H9 (cell line): Measurements from ENCODE around the gene VRK2. TPM values are rescaled to one million over a fixed set of nuclear protein-coding genes. Genes with fewer than 3 reads are reported as not detected.
A peak's percentile ranks its signal among the peaks of the same experiment; 100 is the strongest.

ENCODE experiments used
- DNase-seq: peaks from one replicate; pipeline ENCODE4 v3.0.0-alpha.2; 2017
- H2AFZ ChIP-seq: one replicate; pipeline ENCODE4 v1.6.1; 2013; ENCODE audit warnings: mild to moderate bottlenecking, low read length, control low read depth, moderate library complexity
- H2AK5ac ChIP-seq: 2 replicates; pipeline ENCODE4 v1.6.1; 2013; ENCODE audit warnings: low read length, control low read depth, mixed read lengths; ENCODE audit not compliant: insufficient read length
- H2BK120ac ChIP-seq: one replicate; pipeline ENCODE4 v1.6.1; 2013; ENCODE audit warnings: low read depth, mild to moderate bottlenecking, low read length, control low read depth, inconsistent platforms; ENCODE audit not compliant: poor library complexity, severe bottlenecking
- H2BK12ac ChIP-seq: 2 replicates; pipeline ENCODE4 v1.6.1; 2013; ENCODE audit warnings: low read length, control low read depth, mixed read lengths, low read depth; ENCODE audit not compliant: insufficient read length
- H2BK15ac ChIP-seq: 2 replicates; pipeline ENCODE4 v1.6.1; 2013; ENCODE audit warnings: low read depth, low read length, control low read depth
- H2BK20ac ChIP-seq: one replicate; pipeline ENCODE4 v1.6.1; 2013; ENCODE audit warnings: low read depth, mild to moderate bottlenecking, low read length, control low read depth, inconsistent platforms; ENCODE audit not compliant: poor library complexity, severe bottlenecking
- H2BK5ac ChIP-seq: 2 replicates; pipeline ENCODE4 v1.6.1; 2013; ENCODE audit warnings: low read length, control low read depth, mixed read lengths; ENCODE audit not compliant: insufficient read length
- H3K14ac ChIP-seq: 2 replicates; pipeline ENCODE4 v1.6.1; 2013; ENCODE audit warnings: low read length, control low read depth; ENCODE audit not compliant: insufficient read depth
- H3K18ac ChIP-seq: 2 replicates; pipeline ENCODE4 v1.6.1; 2013; ENCODE audit warnings: low read depth, mild to moderate bottlenecking, mixed read lengths, low read length, control low read depth; ENCODE audit not compliant: insufficient read length
- H3K23ac ChIP-seq: 2 replicates; pipeline ENCODE4 v1.6.1; 2013; ENCODE audit warnings: low read length, control low read depth, mixed read lengths, low read depth; ENCODE audit not compliant: insufficient read length
- H3K23me2 ChIP-seq: 2 replicates; pipeline ENCODE4 v1.6.1; 2013; ENCODE audit warnings: low read depth, mild to moderate bottlenecking, mixed read lengths, low read length, control low read depth; ENCODE audit not compliant: insufficient read length, poor library complexity, severe bottlenecking
- H3K27ac ChIP-seq: 2 replicates; pipeline ENCODE4 v1.5.1; 2013; ENCODE audit warnings: low read length, control low read depth, mixed read lengths, low read depth; ENCODE audit not compliant: insufficient read length
- H3K27me3 ChIP-seq: 2 replicates; pipeline ENCODE4 v1.6.1; 2013; ENCODE audit warnings: low read length, control low read depth, inconsistent platforms; ENCODE audit not compliant: insufficient read depth
- H3K4ac ChIP-seq: 2 replicates; pipeline ENCODE4 v1.6.1; 2013; ENCODE audit warnings: low read depth, mild to moderate bottlenecking, control low read depth, inconsistent platforms, low read length, moderate library complexity
- H3K4me1 ChIP-seq: 2 replicates; pipeline ENCODE4 v1.6.1; 2013; ENCODE audit warnings: low read length, control low read depth, inconsistent platforms; ENCODE audit not compliant: insufficient read depth
- H3K4me2 ChIP-seq: 2 replicates; pipeline ENCODE4 v1.6.1; 2013; ENCODE audit warnings: low read length, control low read depth, mixed read lengths; ENCODE audit not compliant: insufficient read length, insufficient read depth
- H3K56ac ChIP-seq: 2 replicates; pipeline ENCODE4 v1.6.1; 2013; ENCODE audit warnings: low read depth, mild to moderate bottlenecking, mixed read lengths, low read length, control low read depth; ENCODE audit not compliant: insufficient read length
- H3K79me1 ChIP-seq: 2 replicates; pipeline ENCODE4 v1.6.1; 2013; ENCODE audit warnings: low read depth, mild to moderate bottlenecking, moderate library complexity, low read length, control low read depth, inconsistent platforms; ENCODE audit not compliant: insufficient read depth, poor library complexity, severe bottlenecking
- H3K79me2 ChIP-seq: 2 replicates; pipeline ENCODE4 v1.6.1; 2013; ENCODE audit warnings: low read length, control low read depth, inconsistent platforms; ENCODE audit not compliant: insufficient read depth
- H3K9ac ChIP-seq: 2 replicates; pipeline ENCODE4 v1.6.1; 2013; ENCODE audit warnings: low read length, control low read depth, mixed read lengths; ENCODE audit not compliant: insufficient read length; ENCODE audit errors: extremely low read depth
- H3K9me3 ChIP-seq: one replicate; pipeline ENCODE4 v1.6.1; 2013; ENCODE audit warnings: low read depth, low read length, inconsistent platforms; ENCODE audit not compliant: control insufficient read depth
- H3T11ph ChIP-seq: one replicate; pipeline ENCODE4 v1.6.1; 2013; ENCODE audit warnings: mild to moderate bottlenecking, low read length, control low read depth, inconsistent platforms
- H4K20me1 ChIP-seq: one replicate; pipeline ENCODE4 v1.6.1; 2013; ENCODE audit not compliant: control insufficient read depth, insufficient read length, insufficient read depth
- H4K5ac ChIP-seq: 2 replicates; pipeline ENCODE4 v1.6.1; 2013; ENCODE audit warnings: low read depth, mild to moderate bottlenecking, mixed read lengths, low read length, control low read depth; ENCODE audit not compliant: insufficient read length
- H4K8ac ChIP-seq: replicated peaks from 2 replicates; pipeline ENCODE4 v1.6.1; 2013; ENCODE audit warnings: low read length, control low read depth, mixed read lengths, low read depth; ENCODE audit not compliant: insufficient read length
- H4K91ac ChIP-seq: 2 replicates; pipeline ENCODE4 v1.6.1; 2013; ENCODE audit warnings: low read depth, mild to moderate bottlenecking, moderate library complexity, mixed read lengths, low read length, control low read depth; ENCODE audit not compliant: insufficient read length
- H3K27ac Mint-ChIP-seq, 3 experiments: 2 replicates in 2 of 3; 3 replicates in 1 of 3; pipeline ENCODE4 v1.8.0; 2020 to 2021; ENCODE audit warnings: mixed read lengths in 3 of 3, mild to moderate bottlenecking in 1 of 3, moderate library complexity in 1 of 3
- H3K27me3 Mint-ChIP-seq: 2 replicates; pipeline ENCODE4 v1.8.0; 2021; ENCODE audit warnings: low read depth, mild to moderate bottlenecking, moderate library complexity, mixed read lengths
- H3K36me3 Mint-ChIP-seq, 3 experiments: 2 replicates in 2 of 3; 3 replicates in 1 of 3; pipeline ENCODE4 v1.8.0; 2020 to 2021; ENCODE audit warnings: low read depth in 3 of 3, mixed read lengths in 3 of 3; ENCODE audit not compliant: insufficient read depth in 1 of 3
- H3K4me1 Mint-ChIP-seq, 2 experiments: 2 replicates each; pipeline ENCODE4 v1.8.0; 2020; ENCODE audit warnings: mixed read lengths in 2 of 2
- H3K4me3 Mint-ChIP-seq, 2 experiments: 2 replicates in 1 of 2; 3 replicates in 1 of 2; pipeline ENCODE4 v1.8.0; 2020 to 2021; ENCODE audit warnings: mild to moderate bottlenecking in 2 of 2, mixed read lengths in 2 of 2, moderate library complexity in 1 of 2
- H3K9me3 Mint-ChIP-seq, 2 experiments: 2 replicates in 1 of 2; 3 replicates in 1 of 2; pipeline ENCODE4 v1.8.0; 2020; ENCODE audit warnings: mild to moderate bottlenecking in 2 of 2, mixed read lengths in 2 of 2, moderate library complexity in 1 of 2
- WGBS: extraction: QIAGEN DNeasy Blood & Tissue Kit; methylation state at CpG from one replicate; pipeline ENCODE4 v1.1.7; 2013; ENCODE audit warnings: missing lambda C conversion rate, low lambda C conversion rate, mixed read lengths; ENCODE audit not compliant: insufficient read length; ENCODE audit errors: extremely low coverage; 5-methylcytosine and 5-hydroxymethylcytosine counted together
- total RNA-seq: library from RNA; stranded (reverse); gene quantifications from 2 replicates; pipeline ENCODE4 v1.2.1, GENCODE V29; 2021
- TF ChIP-seq, protein P1 (sequence below): fragments of 200-600 bp; sonication (generic); conservative IDR thresholded peaks from 3 replicates; pipeline ENCODE4 v1.8.0; 2021; ENCODE audit warnings: antibody characterized with exemption, mild to moderate bottlenecking

Gene VRK2
- total RNA-seq, 1 experiment from 2014 or later, result 23.8 TPM

DNA sequence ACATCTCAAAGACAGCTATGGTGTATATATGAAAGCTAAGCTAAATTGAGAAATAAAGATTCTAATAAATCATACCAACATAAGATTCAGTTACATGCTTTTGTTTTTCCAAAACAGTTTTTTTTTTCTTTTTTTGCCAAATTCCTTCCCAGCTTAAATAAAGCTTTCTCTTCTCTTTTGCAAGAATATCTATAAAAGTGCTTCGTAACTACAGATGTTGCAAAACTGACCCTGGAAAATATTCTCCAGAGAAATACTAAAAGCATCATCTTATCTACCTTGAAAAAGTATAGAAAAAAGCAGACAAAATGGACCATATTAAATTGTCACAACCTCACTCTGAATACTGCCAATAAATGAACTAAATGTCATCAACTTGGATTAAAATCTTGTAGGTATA is 155.8 kb downstream of the VRK2 start:
- Mint-ChIP-seq H3K4me3 (no peak overlapping the region), H3K9me3 (no peaks in the 10 kb centered on the region), H3K4me1 (peaks cover 15 to 20% of the 10 kb centered on the region in 2 experiments), H3K27ac (peak overlapping the region in 2 of 3 experiments; percentile 31 to 85; a peak in 3 of 7 replicates), H3K27me3 (no peaks in the 10 kb centered on the region), H3K36me3 (peaks cover 4 to 28% (median 13%) of the 10 kb centered on the region in 3 experiments; a peak in 5 of 7 replicates)
- H3K23me2 ChIP-seq, result no peaks in the 10 kb centered on the region
- peaks cover 7% of the 10 kb centered on the region; the same call in 1 of the 2 replicates for H3K4me1 ChIP-seq
- WGBS, result no CpG with 5 or more reads among the region's 1 CpG
- no peak overlapping the region for H3K18ac ChIP-seq
- H4K8ac ChIP-seq, result no peak overlapping the region
- H3K9me3 ChIP-seq, result no peaks in the 10 kb centered on the region
- no peaks in the 10 kb centered on the region for H4K20me1 ChIP-seq
- H3K56ac ChIP-seq, result no peak overlapping the region
- H2BK20ac ChIP-seq, result no peak overlapping the region
- H3K14ac ChIP-seq, result no peak overlapping the region
- H2BK5ac ChIP-seq, result no peak overlapping the region
- no peak overlapping the region for H3K27ac ChIP-seq
- no peak overlapping the region for H3K4ac ChIP-seq
- no peak overlapping the region for H3K4me2 ChIP-seq
- H4K5ac ChIP-seq, result no peak overlapping the region
- H2AFZ ChIP-seq, result no peak overlapping the region
- no peak overlapping the region for H2BK120ac ChIP-seq
- TF ChIP-seq, protein P1, sequence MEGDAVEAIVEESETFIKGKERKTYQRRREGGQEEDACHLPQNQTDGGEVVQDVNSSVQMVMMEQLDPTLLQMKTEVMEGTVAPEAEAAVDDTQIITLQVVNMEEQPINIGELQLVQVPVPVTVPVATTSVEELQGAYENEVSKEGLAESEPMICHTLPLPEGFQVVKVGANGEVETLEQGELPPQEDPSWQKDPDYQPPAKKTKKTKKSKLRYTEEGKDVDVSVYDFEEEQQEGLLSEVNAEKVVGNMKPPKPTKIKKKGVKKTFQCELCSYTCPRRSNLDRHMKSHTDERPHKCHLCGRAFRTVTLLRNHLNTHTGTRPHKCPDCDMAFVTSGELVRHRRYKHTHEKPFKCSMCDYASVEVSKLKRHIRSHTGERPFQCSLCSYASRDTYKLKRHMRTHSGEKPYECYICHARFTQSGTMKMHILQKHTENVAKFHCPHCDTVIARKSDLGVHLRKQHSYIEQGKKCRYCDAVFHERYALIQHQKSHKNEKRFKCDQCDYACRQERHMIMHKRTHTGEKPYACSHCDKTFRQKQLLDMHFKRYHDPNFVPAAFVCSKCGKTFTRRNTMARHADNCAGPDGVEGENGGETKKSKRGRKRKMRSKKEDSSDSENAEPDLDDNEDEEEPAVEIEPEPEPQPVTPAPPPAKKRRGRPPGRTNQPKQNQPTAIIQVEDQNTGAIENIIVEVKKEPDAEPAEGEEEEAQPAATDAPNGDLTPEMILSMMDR, result no peak
- H2BK12ac ChIP-seq, result no peak overlapping the region
- no peak overlapping the region for H2BK15ac ChIP-seq
- no peak overlapping the region for H3K9ac ChIP-seq
- no peak overlapping the region for H3T11ph ChIP-seq
- H3K23ac ChIP-seq, result no peak overlapping the region
- no peaks in the 10 kb centered on the region; the same call in 1 of the 2 replicates for H3K79me2 ChIP-seq
- no peak overlapping the region for H2AK5ac ChIP-seq
- H3K27me3 ChIP-seq, result no peaks in the 10 kb centered on the region
- H3K79me1 ChIP-seq, result no peaks in the 10 kb centered on the region
- no peak overlapping the region for H4K91ac ChIP-seq
- DNase-seq, result no peak
